Left ventricle myocardium inferior (tissue), 1 donor: ENCODE measurements around the gene DOCK10. TPM values are rescaled to one million over a fixed set of nuclear protein-coding genes. Genes with fewer than 3 reads are reported as not detected.

ENCODE experiments used
- DNase-seq: peaks from one replicate; pipeline ENCODE4 v3.0.0-alpha.2; 2020
- H3K27ac ChIP-seq: fragments of 200-600 bp; replicated peaks from 2 replicates; pipeline ENCODE4 v1.8.0; 2021
- H3K27me3 ChIP-seq: fragments of 200-600 bp; 2 replicates; pipeline ENCODE4 v1.8.0; 2021; ENCODE audit warnings: low read depth
- H3K36me3 ChIP-seq: fragments of 200-600 bp; 2 replicates; pipeline ENCODE4 v1.8.0; 2021
- H3K4me1 ChIP-seq: fragments of 200-600 bp; 2 replicates; pipeline ENCODE4 v1.8.0; 2021
- H3K4me3 ChIP-seq: fragments of 200-600 bp; 2 replicates; pipeline ENCODE4 v1.8.0; 2021; ENCODE audit warnings: mild to moderate bottlenecking, moderate library complexity
- H3K9me3 ChIP-seq: fragments of 200-600 bp; replicated peaks from 2 replicates; pipeline ENCODE4 v1.8.0; 2021
- intact Hi-C: fragments of 100-400 bp; cut with micrococcal nuclease; formaldehyde crosslinking; loops from one replicate; pipeline ENCODE4 v1.11.0; 2022
- total RNA-seq: library from RNA; stranded (reverse); fragmentation: NEBNext Ultra II Directional; extraction: Animal tissue kit (Norgen Biotek cat#: 25700); gene quantifications from one replicate; pipeline ENCODE4 v1.2.1, GENCODE V29; 2021
- TF ChIP-seq, protein P1 (sequence below): fragments of 200-600 bp; IDR thresholded peaks from 2 replicates; pipeline ENCODE4 v1.8.0; 2021; ENCODE audit warnings: antibody characterized with exemption, mild to moderate bottlenecking, borderline replicate concordance
- donor health status: DM: no; HTN: yes; CAD: no; lungs with severe emphysema.

The DOCK10 gene
- total RNA-seq, 1 donor from 2014 or later, result 1.6 TPM

GRCh38 chr2:224799691-224800090 is 242.6 kb downstream of the DOCK10 start:
- intact Hi-C loops, result no loop called here
- TF ChIP-seq, protein P1, sequence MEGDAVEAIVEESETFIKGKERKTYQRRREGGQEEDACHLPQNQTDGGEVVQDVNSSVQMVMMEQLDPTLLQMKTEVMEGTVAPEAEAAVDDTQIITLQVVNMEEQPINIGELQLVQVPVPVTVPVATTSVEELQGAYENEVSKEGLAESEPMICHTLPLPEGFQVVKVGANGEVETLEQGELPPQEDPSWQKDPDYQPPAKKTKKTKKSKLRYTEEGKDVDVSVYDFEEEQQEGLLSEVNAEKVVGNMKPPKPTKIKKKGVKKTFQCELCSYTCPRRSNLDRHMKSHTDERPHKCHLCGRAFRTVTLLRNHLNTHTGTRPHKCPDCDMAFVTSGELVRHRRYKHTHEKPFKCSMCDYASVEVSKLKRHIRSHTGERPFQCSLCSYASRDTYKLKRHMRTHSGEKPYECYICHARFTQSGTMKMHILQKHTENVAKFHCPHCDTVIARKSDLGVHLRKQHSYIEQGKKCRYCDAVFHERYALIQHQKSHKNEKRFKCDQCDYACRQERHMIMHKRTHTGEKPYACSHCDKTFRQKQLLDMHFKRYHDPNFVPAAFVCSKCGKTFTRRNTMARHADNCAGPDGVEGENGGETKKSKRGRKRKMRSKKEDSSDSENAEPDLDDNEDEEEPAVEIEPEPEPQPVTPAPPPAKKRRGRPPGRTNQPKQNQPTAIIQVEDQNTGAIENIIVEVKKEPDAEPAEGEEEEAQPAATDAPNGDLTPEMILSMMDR, result no peak
- no peaks in the 10 kb centered on the region for H3K9me3 ChIP-seq
- no peaks in the 10 kb centered on the region for H3K4me1 ChIP-seq
- H3K27me3 ChIP-seq, result no peaks in the 10 kb centered on the region
- no peaks in the 10 kb centered on the region for H3K36me3 ChIP-seq
- no peak overlapping the region for H3K4me3 ChIP-seq
- no peak overlapping the region for H3K27ac ChIP-seq
- no peak for DNase-seq

DNA sequence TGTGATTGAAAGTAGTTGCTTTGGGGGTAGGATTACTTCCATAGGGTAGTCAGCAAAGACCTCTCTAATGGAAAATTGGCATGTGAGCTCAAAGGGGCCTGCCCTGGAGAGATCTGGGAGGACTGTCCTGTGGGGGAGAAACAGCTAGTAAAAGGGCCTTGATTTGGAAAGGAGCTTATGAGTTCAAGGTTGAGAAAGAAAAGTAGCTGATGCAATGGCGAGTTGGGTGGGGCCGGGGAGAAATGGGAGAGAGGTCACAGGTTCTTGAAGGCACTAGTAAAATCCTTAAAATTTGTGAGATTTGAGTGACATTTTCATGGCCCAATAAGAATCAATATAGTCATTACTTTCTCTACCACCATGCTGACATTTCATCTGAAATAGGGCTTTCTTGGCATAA is 244.1 kb downstream of the DOCK10 start:
- intact Hi-C loops, result no loop called here
- Histone ChIP-seq H3K4me1 (no peaks in the 10 kb centered on the region), H3K27me3 (no peaks in the 10 kb centered on the region), H3K9me3 (no peaks in the 10 kb centered on the region), H3K27ac (no peak overlapping the region), H3K36me3 (no peaks in the 10 kb centered on the region), H3K4me3 (no peak overlapping the region)
- TF ChIP-seq, protein P1, result no peak
- no peak for DNase-seq

DNA sequence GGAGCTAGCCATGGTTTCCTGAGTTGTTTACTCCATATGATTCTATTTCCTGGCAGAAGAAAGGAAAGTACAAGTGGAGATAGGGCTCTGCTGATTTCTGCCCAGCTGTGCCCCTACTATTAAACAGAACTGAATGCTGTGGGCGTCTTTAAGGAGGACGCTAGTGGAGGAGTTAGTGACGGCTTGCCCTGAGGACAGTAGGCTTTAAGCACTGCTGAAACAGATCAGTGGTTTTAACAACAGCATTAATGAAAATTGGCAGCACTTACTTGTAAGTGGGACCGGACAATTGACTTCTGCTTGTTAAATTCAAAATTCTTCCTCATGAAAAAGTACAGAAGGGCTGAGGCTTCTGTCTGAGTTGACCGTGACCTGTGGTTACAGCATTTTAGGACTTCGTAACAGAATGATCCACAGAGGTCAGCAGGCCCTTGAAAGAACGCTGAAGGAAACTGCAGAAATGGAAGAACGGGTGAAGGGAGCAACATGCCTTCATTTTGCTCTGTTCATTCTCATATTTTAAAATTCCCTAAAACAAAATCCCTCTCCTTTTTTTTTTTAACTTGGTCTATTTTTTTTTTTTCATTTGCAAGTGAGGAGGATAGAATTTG is 245.5 kb downstream of the DOCK10 start:
- intact Hi-C loops, result no loop called here
- TF ChIP-seq, protein P1, result no peak

DNA sequence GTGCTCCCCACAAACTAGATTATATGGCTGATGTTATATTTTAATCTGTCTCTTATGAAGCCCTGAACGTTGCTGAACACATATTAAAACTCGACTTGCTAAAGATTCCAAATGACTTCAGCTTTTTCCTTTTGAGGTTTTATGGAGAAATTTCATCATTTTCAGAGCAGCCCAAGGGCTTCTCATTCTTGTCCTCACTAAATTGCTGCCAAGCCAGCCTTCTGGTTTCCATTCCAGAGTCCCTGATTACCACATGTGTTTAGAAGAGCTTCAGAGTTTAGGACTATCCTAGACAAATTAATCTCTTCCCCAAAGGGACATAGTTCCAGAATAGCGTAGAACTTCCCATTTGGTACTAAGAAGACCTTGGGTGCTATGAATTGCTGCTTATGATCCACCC is 248.3 kb downstream of the DOCK10 start:
- intact Hi-C loops, result no loop called here
- Histone ChIP-seq H3K27me3 (peaks cover 7% of the 10 kb centered on the region), H3K4me1 (no peaks in the 10 kb centered on the region), H3K36me3 (no peaks in the 10 kb centered on the region), H3K4me3 (no peak overlapping the region), H3K9me3 (no peaks in the 10 kb centered on the region), H3K27ac (no peak overlapping the region)
- TF ChIP-seq, protein P1, result no peak
- DNase-seq, result no peak

More for the DNA sequence above, 245.5 kb downstream of the DOCK10 start:
- DNase-seq, result no peak
- H3K4me3 ChIP-seq, result no peak overlapping the region
- H3K27ac ChIP-seq, result no peak overlapping the region
- no peaks in the 10 kb centered on the region for H3K4me1 ChIP-seq
- H3K27me3 ChIP-seq, result no peaks in the 10 kb centered on the region
- no peaks in the 10 kb centered on the region for H3K9me3 ChIP-seq
- no peaks in the 10 kb centered on the region for H3K36me3 ChIP-seq

GRCh38 chr2:224786848-224787247 is 255.4 kb downstream of the DOCK10 start:
- no peaks in the 10 kb centered on the region for H3K4me1 ChIP-seq
- no peaks in the 10 kb centered on the region for H3K9me3 ChIP-seq
- intact Hi-C loops, result no loop called here
- no peaks in the 10 kb centered on the region for H3K36me3 ChIP-seq
- no peak overlapping the region for H3K4me3 ChIP-seq
- TF ChIP-seq, protein P1, result no peak
- DNase-seq, result no peak
- H3K27ac ChIP-seq, result no peak overlapping the region
- peaks cover 7% of the 10 kb centered on the region for H3K27me3 ChIP-seq
